VCaP (cell line): ENCODE data around the gene AHR.

Source experiments
- H3K27ac ChIP-seq: fragments of 450-650 bp; 2 replicates; pipeline ENCODE4 v1.5.1; 2017
- TF ChIP-seq, protein P1 (sequence below): fragments of 450-650 bp; conservative IDR thresholded peaks from 2 replicates; pipeline ENCODE4 v1.5.1; 2017; ENCODE audit warnings: mild to moderate bottlenecking, moderate library complexity

The AHR gene

DNA sequence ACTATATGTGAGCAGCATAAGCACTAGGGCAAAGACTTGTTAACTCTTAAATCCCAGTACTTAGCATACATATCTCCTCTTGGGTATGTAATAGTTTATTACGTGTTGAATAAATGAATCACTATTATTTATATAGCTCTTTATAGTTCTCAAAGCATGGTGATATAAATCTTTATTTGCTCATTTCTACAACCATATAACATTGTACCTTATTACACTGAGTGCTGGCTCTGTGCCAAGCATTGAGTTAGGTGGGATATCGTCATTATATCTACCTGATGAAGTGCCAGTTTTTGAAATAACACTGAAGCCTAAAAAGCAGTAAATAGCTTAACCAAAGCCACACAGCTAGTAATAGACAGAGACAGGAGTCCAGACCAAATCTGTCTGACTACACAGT, 27.9 kb downstream of the AHR start:
- TF ChIP-seq, protein P1, sequence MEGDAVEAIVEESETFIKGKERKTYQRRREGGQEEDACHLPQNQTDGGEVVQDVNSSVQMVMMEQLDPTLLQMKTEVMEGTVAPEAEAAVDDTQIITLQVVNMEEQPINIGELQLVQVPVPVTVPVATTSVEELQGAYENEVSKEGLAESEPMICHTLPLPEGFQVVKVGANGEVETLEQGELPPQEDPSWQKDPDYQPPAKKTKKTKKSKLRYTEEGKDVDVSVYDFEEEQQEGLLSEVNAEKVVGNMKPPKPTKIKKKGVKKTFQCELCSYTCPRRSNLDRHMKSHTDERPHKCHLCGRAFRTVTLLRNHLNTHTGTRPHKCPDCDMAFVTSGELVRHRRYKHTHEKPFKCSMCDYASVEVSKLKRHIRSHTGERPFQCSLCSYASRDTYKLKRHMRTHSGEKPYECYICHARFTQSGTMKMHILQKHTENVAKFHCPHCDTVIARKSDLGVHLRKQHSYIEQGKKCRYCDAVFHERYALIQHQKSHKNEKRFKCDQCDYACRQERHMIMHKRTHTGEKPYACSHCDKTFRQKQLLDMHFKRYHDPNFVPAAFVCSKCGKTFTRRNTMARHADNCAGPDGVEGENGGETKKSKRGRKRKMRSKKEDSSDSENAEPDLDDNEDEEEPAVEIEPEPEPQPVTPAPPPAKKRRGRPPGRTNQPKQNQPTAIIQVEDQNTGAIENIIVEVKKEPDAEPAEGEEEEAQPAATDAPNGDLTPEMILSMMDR = no peak
- H3K27ac ChIP-seq = no peak overlapping the region

DNA sequence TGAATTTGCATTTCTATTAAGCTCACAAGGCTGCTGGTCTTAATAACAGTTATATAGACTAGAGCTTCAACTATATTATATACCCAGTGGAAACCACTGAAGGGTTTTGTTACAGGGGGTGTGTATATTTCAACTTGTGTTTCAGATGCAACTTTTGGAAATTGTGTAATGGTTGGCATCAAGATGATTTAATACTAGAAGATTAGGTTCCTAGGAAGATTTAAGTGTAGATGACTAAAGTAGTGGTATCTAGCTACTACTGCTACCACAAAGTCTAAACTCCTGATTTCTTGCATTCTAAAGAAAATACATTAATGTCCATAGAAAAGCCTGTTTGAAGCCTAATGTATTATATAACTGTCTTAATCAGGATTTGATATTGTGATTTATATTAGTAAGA, 30.2 kb downstream of the AHR start:
- H3K27ac ChIP-seq = no peak overlapping the region
- TF ChIP-seq, protein P1 = no peak

DNA sequence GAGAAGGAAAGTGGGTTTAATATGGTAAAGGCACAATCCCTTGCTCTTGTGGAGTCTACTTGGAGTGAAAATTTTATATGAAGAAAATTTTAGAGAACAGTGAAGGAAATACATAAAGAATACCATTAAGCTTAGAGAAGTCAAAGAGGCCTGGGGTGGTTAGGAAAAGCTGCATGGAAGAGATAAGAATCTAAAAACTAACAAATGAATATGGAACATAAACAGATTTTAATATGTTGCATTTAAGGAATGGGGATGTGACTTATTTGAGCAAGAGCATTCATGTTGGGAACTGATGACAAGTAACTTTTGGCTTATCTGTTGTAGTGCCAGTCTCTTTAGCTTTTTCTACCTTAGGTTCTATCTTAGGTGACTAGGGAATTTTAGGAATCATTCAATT, 31.0 kb downstream of the AHR start:
- H3K27ac ChIP-seq = no peak overlapping the region
- TF ChIP-seq, protein P1 = no peak

DNA sequence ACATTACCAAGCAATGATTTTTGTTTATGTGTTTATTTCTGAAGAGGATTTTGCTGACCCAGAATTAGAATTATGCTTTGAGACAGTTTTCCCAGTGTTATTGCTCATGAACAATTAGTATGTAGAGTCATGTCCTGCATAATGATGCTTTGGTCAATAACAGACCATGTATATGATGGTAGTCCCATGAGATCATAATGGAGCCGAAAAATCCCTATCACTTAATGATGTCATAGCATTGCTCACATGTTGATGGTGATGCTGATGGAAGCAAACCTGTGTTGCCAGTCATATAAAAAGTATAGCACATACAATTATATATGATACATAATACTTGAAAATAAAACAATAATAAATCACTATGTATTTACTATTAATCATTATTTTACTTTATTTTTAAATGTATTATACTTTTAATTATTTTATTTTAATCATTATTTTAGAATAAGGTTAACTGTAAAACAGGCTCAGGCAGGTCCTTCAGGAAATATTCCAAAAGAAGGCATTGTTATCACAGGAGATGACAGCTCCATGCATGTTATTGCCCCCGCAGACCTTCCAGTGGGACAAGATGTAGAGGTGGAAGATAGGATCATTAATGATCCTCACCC, 33.5 kb downstream of the AHR start:
- H3K27ac ChIP-seq = no peak overlapping the region
- TF ChIP-seq, protein P1 = no peak

DNA sequence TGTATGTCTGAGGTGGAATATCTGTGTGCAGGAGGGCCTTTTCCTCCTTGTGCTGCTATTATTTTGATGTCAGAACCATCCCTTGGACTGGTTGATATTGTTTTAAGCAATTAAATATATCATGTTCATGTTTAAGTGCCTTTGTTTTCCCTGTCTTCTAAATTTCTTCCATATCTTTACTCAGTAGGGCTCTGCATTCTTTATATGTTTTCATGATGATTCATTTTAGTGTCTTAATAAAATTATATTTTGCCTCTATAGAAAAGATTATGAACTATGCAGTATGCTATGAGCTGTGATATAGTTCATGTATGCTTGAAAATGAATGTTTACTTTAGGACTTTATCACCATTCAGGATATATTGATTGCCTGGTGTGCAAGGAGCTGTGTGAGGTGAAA, 34.8 kb downstream of the AHR start:
- no peak overlapping the region for H3K27ac ChIP-seq
- TF ChIP-seq, protein P1 = no peak

DNA sequence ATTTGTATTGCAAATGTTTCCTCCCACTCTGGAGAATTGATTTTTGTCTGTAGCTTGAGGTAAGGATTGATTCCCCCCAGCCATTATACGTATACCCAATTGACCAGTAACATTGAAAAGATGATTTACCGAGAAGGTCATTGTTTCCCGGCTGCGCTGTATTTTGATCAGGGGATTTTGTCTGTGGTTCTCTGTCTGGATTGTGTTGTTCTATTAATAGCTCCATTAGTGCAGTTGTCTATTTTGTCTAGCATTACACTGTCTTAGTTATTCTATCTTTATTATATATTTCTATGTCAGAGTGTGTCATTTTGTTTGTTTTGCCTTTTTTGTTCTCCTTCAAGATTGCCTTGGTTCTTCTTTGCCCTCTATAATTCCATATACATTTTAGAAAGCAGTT, 37.7 kb downstream of the AHR start:
- TF ChIP-seq, protein P1 = no peak
- H3K27ac ChIP-seq = no peak overlapping the region

DNA sequence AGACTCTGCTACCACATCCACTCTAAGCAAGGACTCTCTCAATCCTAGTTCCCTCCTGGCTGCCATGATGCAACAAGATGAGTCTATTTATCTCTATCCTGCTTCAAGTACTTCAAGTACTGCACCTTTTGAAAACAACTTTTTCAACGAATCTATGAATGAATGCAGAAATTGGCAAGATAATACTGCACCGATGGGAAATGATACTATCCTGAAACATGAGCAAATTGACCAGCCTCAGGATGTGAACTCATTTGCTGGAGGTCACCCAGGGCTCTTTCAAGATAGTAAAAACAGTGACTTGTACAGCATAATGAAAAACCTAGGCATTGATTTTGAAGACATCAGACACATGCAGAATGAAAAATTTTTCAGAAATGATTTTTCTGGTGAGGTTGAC, 40.7 kb downstream of the AHR start:
- H3K27ac ChIP-seq = no peak overlapping the region
- TF ChIP-seq, protein P1 = no peak
